Measurements from ENCODE around the gene SORCS2. TPM values are rescaled to one million over a fixed set of nuclear protein-coding genes. Genes with fewer than 3 reads are reported as not detected.

Gene SORCS2
- total RNA-seq, 1 experiment from 2014 or later: not detected

GRCh38 chr4:7612311-7612897 is 420.1 kb downstream of the SORCS2 start:
- H3K27ac Mint-ChIP-seq (ENCODE audit: low read depth, unreplicated experiment): no peak overlapping the region
- DNase-seq (ENCODE audit: unreplicated experiment): no peak
- no peak overlapping the region for H3K4me3 Mint-ChIP-seq (ENCODE audit: unreplicated experiment)
- peaks cover 5% of the 10 kb centered on the region for H3K27me3 Mint-ChIP-seq (ENCODE audit: insufficient read depth, unreplicated experiment)
- no peaks in the 10 kb centered on the region for H3K9me3 Mint-ChIP-seq (ENCODE audit: unreplicated experiment)
- H3K36me3 Mint-ChIP-seq (ENCODE audit: insufficient read depth, unreplicated experiment): no peaks in the 10 kb centered on the region
- BruUV-seq (replicated peaks): no TSS peak
- POLR2A ChIA-PET: no interaction called here
- H3K4me1 Mint-ChIP-seq (ENCODE audit: insufficient read depth, unreplicated experiment): no peaks in the 10 kb centered on the region
- intact Hi-C loops (cut with micrococcal nuclease): no loop called here
- TF ChIP-seq, protein P1, sequence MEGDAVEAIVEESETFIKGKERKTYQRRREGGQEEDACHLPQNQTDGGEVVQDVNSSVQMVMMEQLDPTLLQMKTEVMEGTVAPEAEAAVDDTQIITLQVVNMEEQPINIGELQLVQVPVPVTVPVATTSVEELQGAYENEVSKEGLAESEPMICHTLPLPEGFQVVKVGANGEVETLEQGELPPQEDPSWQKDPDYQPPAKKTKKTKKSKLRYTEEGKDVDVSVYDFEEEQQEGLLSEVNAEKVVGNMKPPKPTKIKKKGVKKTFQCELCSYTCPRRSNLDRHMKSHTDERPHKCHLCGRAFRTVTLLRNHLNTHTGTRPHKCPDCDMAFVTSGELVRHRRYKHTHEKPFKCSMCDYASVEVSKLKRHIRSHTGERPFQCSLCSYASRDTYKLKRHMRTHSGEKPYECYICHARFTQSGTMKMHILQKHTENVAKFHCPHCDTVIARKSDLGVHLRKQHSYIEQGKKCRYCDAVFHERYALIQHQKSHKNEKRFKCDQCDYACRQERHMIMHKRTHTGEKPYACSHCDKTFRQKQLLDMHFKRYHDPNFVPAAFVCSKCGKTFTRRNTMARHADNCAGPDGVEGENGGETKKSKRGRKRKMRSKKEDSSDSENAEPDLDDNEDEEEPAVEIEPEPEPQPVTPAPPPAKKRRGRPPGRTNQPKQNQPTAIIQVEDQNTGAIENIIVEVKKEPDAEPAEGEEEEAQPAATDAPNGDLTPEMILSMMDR (IDR thresholded peaks at IDR 0.05; ENCODE audit: unreplicated experiment): no peak
- CTCF ChIA-PET: interaction anchor here (0.5 kb wide), 1 partner anchor 1310 kb away, joined by 4 read pairs; no protein-coding TSS in a partner anchor

- DNase-seq (ENCODE audit: unreplicated experiment): no peak
- POLR2A ChIA-PET: no interaction called here
- CTCF ChIA-PET: interaction anchor here (0.6 kb wide), 1 partner anchor 459 kb away, joined by 3 read pairs; no protein-coding TSS in a partner anchor
- Mint-ChIP-seq H3K27ac (ENCODE audit: low read depth, unreplicated experiment) (no peak overlapping the region), H3K4me1 (ENCODE audit: insufficient read depth, unreplicated experiment) (no peaks in the 10 kb centered on the region), H3K36me3 (ENCODE audit: insufficient read depth, unreplicated experiment) (no peaks in the 10 kb centered on the region), H3K9me3 (ENCODE audit: unreplicated experiment) (no peaks in the 10 kb centered on the region), H3K27me3 (ENCODE audit: insufficient read depth, unreplicated experiment) (no peaks in the 10 kb centered on the region), H3K4me3 (ENCODE audit: unreplicated experiment) (no peak overlapping the region)
- TF ChIP-seq, protein P1 (IDR thresholded peaks at IDR 0.05; ENCODE audit: unreplicated experiment): no peak
- intact Hi-C loops (cut with micrococcal nuclease): no loop called here
- no TSS peak for BruUV-seq (replicated peaks)
Observed at GRCh38 chr4:7614350-7614949, 422.1 kb downstream of the SORCS2 start.

- no peaks in the 10 kb centered on the region for H3K36me3 Mint-ChIP-seq (ENCODE audit: insufficient read depth, unreplicated experiment)
- no peak overlapping the region for H3K27ac Mint-ChIP-seq (ENCODE audit: low read depth, unreplicated experiment)
- TF ChIP-seq, protein P1 (IDR thresholded peaks at IDR 0.05; ENCODE audit: unreplicated experiment): no peak
- intact Hi-C loops (cut with micrococcal nuclease): no loop called here
- no peak overlapping the region for H3K4me3 Mint-ChIP-seq (ENCODE audit: unreplicated experiment)
- H3K9me3 Mint-ChIP-seq (ENCODE audit: unreplicated experiment): no peaks in the 10 kb centered on the region
- ChIA-PET POLR2A (no interaction called here), CTCF (no interaction called here)
- no peaks in the 10 kb centered on the region for H3K4me1 Mint-ChIP-seq (ENCODE audit: insufficient read depth, unreplicated experiment)
- no peak for DNase-seq (ENCODE audit: unreplicated experiment)
- H3K27me3 Mint-ChIP-seq (ENCODE audit: insufficient read depth, unreplicated experiment): peaks cover 6% of the 10 kb centered on the region
- BruUV-seq (replicated peaks): no TSS peak
Observed at GRCh38 chr4:7616193-7616592, 423.9 kb downstream of the SORCS2 start.

DNA sequence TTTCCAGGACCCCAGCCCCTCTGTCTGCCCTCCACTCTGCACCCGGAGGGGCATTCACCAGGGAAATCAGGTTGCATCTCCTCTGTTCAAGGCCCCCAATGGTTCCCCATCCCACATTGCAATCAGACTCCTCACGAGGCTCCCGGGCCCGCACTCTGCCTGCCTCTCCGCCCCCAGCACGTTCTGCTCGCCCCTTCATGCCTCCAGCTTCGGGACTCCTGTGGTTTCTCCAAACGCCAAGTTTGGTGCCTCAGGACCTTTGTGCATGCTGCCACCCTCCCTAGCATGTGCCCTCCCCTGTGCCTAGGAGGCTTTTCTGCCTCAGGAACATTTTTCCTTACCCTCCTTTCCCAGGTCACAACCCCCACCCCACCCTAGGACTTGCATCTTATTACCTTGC is 426.0 kb downstream of the SORCS2 start:
- ChIA-PET POLR2A (no interaction called here), CTCF (interaction anchor here (0.9 kb wide), 1 partner anchor 102 kb away, joined by 6 read pairs; no protein-coding TSS in a partner anchor)
- no peak for DNase-seq (ENCODE audit: unreplicated experiment)
- H3K4me3 Mint-ChIP-seq (ENCODE audit: unreplicated experiment): no peak overlapping the region
- peaks cover 20% of the 10 kb centered on the region for H3K27me3 Mint-ChIP-seq (ENCODE audit: insufficient read depth, unreplicated experiment)
- H3K9me3 Mint-ChIP-seq (ENCODE audit: unreplicated experiment): no peaks in the 10 kb centered on the region
- BruUV-seq (replicated peaks): no TSS peak
- H3K36me3 Mint-ChIP-seq (ENCODE audit: insufficient read depth, unreplicated experiment): no peaks in the 10 kb centered on the region
- no peaks in the 10 kb centered on the region for H3K4me1 Mint-ChIP-seq (ENCODE audit: insufficient read depth, unreplicated experiment)
- TF ChIP-seq, protein P1 (IDR thresholded peaks at IDR 0.05; ENCODE audit: unreplicated experiment): no peak
- H3K27ac Mint-ChIP-seq (ENCODE audit: low read depth, unreplicated experiment): no peak overlapping the region
- intact Hi-C loops (cut with micrococcal nuclease): no loop called here

Measured in MCF 10A (cell line).